ENCODE measurements around the gene UQCRC2. TPM values are rescaled to one million over a fixed set of nuclear protein-coding genes. Genes with fewer than 3 reads are reported as not detected.

The UQCRC2 gene
- total RNA-seq, 2 experiments from 2014 or later = 213 to 237 TPM

DNA sequence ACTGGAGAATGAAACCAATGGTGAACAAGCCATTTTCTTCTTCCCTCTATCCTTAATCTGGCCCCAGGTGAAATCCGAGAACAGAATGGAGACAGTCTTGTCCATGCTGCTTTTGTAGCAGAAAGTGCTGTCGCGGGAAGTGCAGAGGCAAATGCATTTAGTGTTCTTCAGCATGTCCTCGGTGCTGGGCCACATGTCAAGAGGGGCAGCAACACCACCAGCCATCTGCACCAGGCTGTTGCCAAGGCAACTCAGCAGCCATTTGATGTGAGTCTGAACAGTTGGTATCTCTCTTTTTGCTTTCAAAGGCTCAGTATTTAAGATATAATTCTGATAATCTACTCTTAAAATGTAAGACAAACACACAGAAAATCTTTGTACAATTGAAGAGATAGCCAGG lies 18.7 kb downstream of the UQCRC2 start:
- POLR2A ChIA-PET = no interaction called here
- CTCF ChIA-PET = no interaction called here

DNA sequence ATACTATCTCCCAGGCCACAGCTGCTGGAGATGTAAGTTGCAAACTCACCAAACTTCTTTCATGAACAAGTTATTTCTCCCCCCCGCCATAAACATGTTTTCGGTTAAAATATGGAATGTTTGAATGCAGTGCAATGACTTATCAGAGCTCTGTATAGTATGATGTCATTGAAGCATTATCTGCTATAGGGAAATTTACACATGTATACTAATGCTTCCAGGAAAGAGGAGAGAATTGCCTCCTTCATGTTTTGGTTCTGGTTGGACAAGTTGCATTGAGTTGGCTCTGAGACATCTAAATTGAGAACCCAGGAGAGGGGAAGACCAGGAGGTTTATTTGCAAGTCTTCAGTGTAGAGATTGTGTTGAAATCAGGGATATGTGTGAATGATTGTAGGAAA lies 20.8 kb downstream of the UQCRC2 start:
- CTCF ChIA-PET = interaction anchor here (0.8 kb wide), 1 partner anchor 34 kb away, joined by 3 read pairs; the partner anchor contains the start of gene MOSMO
- POLR2A ChIA-PET = no interaction called here

DNA sequence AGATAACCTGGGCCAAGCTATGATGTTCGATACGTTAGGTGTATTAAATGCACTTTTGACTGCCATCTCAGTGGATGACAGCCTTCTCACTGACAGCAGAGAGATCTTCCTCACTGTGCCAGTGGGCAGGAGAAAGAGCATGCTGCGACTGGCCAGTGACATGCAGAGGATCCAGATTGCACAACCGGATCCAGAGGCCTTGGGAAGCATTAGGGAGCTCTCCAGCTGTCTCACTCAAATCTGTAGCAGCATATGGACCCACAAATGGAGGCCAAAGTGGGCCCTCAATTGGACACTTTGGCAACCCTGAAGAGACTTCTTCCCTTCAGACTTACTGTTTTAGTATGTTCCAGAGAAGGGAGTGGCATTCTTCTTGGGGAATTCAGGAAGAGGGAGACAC lies 26.9 kb downstream of the UQCRC2 start:
- POLR2A ChIA-PET = no interaction called here
- CTCF ChIA-PET = interaction anchor here (0.7 kb wide), 1 partner anchor 18 kb away, joined by 3 read pairs; no protein-coding TSS in a partner anchor

DNA sequence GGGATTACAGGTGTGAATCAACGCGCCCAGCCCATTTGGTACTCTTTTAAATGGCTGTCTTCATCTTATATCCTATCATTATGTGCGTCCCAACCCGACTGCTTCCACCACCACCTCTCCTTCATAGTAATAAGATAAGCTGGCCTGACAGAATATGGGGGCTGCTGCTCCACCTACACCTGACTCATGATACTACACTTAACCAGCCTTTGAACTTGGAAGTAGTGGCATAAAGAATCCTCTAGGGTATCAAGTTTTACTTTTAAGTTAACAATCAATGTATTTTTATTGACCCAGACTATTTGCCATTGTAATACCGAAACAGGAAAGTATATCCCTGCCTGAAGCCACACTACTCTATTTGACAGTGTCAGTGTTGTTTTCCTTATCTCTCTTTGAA lies 28.9 kb downstream of the UQCRC2 start:
- POLR2A ChIA-PET = no interaction called here
- CTCF ChIA-PET = interaction anchor here (0.7 to 1.6 kb wide), 4 partner anchors 15 to 905 kb away, joined by 3 to 5 read pairs (median 3); no protein-coding TSS in a partner anchor

DNA sequence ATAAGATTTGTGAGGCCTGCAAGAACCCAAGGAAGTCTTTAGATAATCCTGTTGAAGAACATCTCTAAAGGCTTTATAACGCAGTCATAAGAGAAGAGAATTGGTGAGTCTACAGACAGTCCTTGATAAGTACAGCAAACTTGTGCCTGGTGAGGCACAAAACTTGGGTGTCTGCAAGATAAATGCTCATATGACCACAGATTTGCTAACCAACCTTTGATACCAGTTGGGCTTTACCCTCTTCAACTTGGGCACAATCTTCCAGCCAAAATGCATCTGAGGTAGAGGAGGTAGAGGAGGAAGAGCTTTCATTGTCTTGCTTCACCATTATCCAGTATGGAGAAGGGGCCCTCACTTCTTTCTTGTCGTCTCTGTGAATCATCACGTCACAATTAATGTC lies 30.9 kb downstream of the UQCRC2 start:
- POLR2A ChIA-PET = no interaction called here

DNA sequence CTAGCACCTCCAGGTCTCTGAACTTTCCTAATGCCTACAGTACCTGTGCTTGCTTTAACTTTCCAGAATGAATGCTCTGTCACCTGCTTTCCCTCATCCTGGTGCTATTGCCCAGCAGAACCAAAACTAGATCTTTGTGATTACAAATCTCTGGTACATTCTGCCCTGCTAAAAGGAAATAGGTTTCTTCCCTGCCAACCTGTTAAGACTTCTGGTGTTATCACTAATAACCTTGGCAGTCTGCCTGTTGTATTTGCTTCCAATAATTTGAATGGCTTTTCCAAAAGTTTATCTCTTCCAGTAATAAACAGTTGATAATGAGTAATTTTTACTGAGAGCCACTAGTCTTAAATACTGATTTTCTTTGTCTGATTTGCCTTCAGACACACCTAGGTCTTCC lies 32.4 kb downstream of the UQCRC2 start:
- CTCF ChIA-PET = no interaction called here

More for the DNA sequence above, 30.9 kb downstream of the UQCRC2 start:
- CTCF ChIA-PET = no interaction called here

DNA sequence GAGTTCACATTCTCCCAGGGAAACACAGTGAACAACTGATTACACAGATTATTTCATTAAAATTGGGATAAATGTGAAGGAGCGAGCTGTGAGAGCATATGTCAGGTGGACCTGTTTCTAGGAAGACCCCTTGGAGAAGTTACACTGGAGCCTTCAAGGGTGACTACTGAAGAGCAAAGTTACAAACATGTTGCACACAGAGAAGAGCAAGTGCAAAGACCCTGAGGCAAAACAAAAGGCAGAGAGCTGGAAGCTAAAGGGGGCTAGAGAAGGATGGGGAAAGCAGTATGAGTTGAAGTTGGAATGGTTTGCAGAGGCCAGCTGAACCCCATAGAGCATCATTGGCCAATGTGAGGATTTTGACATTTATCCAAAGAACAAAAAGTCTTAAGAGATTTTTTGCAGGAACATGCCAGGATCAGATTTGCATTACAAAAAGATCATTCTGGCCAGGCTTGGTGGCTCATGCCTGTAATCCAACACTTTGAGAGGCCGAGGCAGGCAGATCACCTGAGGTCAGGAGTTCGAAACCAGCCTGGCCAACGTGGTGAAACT lies 33.6 kb downstream of the UQCRC2 start:
- POLR2A ChIA-PET = no interaction called here
- CTCF ChIA-PET = no interaction called here

More for the DNA sequence above, 32.4 kb downstream of the UQCRC2 start:
- POLR2A ChIA-PET = no interaction called here

DNA sequence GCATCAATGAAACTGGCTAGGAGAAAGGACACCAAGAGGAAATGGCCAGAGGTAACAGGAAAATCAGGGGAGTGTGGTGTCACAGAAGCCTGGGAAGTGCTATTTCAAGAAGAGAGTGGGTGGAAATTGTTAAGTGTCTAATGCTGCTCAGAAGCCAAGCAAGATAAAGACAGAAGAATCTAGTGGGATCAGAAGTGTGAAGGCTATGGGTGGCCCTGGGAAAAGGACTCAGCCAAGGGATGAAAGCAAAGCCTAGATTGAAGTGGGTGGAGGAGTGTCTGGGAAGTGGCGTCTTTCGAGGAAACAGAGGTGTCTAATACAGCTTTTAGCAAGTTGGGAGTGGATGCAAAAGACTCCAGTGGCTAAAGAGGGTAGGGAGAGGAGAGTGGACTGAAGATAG lies 34.3 kb downstream of the UQCRC2 start:
- ChIA-PET CTCF (no interaction called here), POLR2A (no interaction called here)

DNA sequence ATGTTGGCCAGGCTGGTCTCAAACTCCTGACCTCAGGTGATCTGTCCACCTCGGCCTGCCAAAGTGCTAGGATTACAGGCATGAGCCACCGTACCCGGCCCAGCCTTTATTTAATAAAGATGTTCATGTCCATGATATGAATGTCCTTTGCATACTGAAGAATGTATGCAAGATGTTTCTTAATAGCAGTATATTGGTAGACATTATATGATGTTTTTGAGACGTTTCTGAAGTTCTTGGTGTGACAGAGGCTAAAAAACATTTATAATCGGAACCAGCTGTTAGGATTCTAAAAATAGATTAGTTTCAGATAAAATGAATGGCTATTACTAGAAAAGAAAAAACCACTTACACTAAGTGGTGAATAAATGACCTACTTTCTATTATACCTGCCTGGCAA lies 36.0 kb downstream of the UQCRC2 start:
- ChIA-PET POLR2A (no interaction called here), CTCF (interaction anchor here (1.1 kb wide), 2 partner anchors 29 to 89 kb away, joined by 3 to 5 read pairs; no protein-coding TSS in a partner anchor)

DNA sequence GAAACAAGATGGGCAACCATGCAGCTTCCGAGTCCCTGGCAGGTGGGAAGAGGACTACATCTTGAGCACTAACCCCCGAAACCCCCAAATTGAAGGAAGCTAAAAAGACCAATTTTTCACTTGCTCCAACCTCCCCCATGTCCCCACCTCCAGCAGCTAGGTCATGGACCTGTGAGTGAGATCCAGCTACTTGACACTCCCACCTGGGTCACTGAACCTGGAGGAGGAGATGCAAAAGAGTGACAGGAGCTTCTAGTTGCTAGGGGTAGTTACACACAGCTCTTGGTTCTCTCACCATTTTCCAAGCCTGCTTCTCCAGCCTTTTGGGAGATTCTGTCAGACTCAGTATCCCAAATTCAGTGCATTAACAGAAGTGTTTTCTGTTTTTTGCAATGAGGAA lies 36.6 kb downstream of the UQCRC2 start:
- CTCF ChIA-PET = interaction anchor here (0.5 to 1.3 kb wide), 7 partner anchors 9 to 302 kb away, joined by 3 to 5 read pairs (median 3); no protein-coding TSS in a partner anchor
- POLR2A ChIA-PET = no interaction called here

DNA sequence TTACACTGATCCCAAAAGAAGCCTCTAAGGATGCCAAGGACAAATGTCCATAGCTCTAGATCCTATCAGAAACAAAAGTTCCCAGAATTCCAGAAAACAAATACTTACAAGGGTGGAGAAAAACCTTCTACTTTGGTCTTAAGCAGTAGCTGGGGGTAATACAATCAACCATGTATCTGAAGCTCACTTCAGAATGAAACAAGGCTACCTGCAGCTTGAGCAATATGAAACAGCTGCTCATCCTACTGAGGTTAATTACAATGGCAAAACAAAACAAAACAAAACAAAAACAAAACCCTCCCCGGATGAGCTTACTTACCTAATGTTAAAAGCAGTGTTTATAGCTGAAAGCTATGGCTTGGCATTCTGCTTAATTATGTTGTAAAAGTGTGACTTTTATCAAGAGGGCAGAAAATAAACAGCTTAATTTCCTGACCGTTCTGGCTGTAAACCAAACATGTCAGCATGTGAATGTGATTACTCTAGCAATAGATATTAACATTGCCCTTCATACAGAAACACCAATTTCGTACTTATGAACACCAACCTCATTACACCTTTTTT lies 37.3 kb downstream of the UQCRC2 start:
- POLR2A ChIA-PET = no interaction called here
- CTCF ChIA-PET = interaction anchor here (0.7 to 1.3 kb wide), 3 partner anchors 8 to 198 kb away, joined by 3 to 5 read pairs (median 4); no protein-coding TSS in a partner anchor

DNA sequence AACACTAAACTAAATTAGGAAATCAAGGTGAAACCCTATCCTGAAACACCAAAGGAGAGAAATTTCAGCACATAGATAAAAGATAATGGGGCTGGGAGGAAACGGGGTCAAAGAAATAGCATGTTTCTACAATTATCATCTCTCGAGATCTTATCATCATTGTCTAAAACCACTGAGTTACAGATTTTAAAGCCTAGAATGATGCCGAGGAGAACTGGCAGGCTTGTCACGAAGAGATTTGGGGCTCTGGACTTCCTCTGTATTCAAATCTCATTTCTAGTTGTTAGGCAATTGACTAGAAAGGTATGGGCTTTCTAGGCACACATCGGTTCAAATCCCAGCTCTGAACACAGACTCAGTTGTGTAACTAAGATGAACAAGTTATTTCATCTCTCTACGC lies 38.5 kb downstream of the UQCRC2 start:
- CTCF ChIA-PET = interaction anchor here (0.7 to 1.8 kb wide), 3 partner anchors 17 to 195 kb away, joined by 3 to 6 read pairs (median 4); partner anchors contain the start of gene MOSMO
- POLR2A ChIA-PET = no interaction called here

DNA sequence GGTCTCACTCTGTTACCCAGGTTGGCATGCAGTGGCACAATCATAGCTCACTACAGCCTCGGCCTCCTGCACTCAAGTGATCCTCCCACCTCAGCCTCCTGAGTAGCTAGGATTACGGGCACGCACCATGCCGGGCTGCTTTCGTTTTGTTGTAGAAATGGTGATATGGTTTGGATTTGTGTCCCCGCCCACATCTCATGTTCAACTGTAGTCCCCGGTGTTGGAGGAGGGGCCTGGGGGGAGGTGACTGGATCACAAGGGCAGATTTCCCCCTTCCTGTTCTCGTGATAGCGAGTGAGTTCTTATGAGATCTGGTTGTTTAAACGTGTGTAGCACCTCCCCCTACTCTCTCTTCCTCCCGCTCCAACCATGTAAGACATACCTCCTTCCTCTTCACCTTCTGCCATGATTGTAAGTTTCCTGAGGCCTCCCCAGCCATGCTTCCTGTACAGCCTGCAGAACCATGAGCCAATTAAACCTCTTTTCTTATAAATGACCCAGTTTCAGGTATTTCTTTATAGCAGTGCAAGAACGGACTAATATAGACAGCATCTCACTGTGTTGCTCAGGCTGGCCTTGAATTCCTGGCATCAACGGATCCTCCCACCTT lies 41.8 kb downstream of the UQCRC2 start:
- ChIA-PET CTCF (interaction anchor here (0.8 kb wide), 1 partner anchor 83 kb away, joined by 3 read pairs; no protein-coding TSS in a partner anchor), POLR2A (no interaction called here)

DNA sequence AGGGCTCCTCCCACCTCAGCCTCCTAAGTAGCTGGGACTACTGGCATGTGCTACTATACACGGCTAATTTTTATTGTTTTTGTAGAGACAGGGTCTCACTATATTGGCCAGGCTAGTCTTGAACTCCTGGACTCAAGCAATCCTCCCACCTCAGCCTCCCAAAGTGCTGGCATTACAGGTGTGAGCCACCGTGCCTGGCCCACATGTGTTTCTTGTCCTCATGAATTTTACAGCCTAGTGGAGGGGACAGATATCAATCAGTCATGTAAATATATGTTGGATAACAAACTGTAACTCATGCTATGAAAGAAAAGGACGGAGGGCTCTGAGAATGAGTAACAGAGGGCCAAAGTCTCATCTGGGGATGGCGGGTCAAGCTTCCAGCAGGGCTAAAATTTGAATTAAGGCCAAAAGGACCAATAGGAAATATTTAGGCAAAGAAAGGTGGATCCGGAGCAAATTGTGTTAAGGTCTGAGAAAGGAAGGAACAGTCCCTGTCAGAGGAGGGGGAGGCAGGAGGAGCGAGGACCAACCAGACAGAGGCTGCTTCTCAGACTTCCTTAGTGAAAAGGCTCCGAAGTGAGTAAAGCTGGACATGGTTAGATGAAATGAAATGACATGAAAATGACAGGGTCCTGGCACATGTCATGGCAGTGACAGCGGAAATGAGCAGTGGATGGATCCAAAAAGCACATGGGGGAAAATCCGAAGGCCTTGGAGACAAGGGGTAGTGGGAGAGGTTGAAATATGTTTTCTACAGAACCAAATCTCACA lies 43.9 kb downstream of the UQCRC2 start:
- CTCF ChIA-PET = interaction anchor here (0.8 to 1.2 kb wide), 3 partner anchors 17 to 192 kb away, joined by 3 read pairs; no protein-coding TSS in a partner anchor
- POLR2A ChIA-PET = no interaction called here

DNA sequence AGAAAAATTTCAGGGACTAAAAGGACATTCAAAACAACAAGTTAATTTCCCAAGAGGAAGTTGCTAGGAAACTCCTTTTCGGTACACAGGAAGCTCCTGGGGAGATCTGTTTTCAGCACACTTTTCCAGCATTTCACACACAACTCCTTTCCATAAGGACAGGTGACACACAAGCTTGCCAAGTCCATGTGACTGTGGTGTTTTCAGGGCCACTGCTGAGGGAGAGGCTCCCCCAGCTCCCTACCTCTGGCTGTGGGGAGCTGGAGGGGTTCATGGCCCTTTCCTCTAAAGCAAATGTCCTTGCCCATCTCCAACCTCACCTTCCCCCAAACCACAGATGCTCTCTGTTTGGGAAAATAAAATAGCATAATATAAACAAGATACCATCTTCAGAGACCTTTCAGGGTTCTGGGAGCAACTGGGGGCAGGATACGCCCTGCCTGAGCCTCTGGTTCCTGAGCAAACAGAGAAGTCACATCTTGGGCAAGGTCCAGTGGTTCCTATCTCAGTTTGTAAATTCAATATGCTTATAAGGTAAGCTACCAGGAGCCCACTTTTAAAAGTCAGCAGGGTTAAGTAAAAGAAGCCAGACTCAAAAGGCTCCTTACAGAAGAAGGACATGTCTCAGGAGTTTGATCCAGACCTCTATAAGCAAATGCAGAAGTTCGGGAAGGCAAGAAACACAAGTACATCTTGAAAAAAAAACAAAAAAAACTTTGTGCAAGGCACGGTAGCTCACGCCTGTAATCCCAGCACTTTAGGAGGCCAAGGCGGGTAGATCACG lies 44.7 kb downstream of the UQCRC2 start:
- CTCF ChIA-PET = interaction anchor here (0.7 to 3.5 kb wide), 7 partner anchors 8 to 191 kb away, joined by 3 to 30 read pairs (median 3); no protein-coding TSS in a partner anchor
- POLR2A ChIA-PET = no interaction called here

DNA sequence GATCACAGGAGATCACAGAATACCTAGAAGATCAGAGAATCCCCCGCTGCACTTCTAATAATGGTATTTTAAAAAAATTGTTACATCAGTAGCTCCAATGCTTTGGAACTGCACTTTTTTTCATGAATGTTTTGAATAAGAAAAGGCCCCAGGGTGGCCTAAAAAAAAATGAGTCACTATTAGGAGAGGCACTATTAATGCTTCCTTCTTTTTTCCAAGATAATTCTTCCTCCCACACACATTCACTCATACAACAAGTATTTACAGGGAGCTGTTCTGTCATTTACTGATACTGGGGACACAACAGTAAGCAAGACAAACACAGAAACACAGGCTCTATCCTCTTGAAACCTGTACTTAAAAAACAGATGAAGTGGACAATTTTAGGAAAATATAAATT lies 48.4 kb downstream of the UQCRC2 start:
- ChIA-PET CTCF (interaction anchor here (0.7 to 2.0 kb wide), 12 partner anchors 11 to 299 kb away, joined by 3 to 21 read pairs (median 4); no protein-coding TSS in a partner anchor), POLR2A (no interaction called here)

DNA sequence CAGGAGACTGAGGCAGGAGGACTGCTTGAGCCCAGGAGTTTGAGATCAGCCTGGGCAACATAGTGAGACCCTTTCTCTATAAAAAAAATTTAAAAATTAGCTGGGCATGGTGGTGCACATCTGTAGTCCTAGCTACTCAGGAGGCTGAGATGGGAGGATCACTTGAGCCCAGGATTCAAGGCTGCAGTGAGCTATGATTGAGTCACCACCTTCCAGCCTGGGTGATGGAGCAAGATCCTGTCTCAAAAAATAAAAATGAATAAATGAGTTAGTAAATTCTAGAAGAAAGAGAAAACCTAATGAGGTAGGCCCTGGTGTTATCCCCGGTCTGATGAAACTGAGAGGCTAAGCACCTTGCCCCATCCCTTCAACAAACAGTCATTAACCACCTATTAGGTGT lies 48.9 kb downstream of the UQCRC2 start:
- ChIA-PET CTCF (interaction anchor here (0.7 to 2.0 kb wide), 12 partner anchors 10 to 298 kb away, joined by 3 to 21 read pairs (median 4); no protein-coding TSS in a partner anchor), POLR2A (interaction anchor here (0.7 kb wide), 1 partner anchor 51 kb away, joined by 4 read pairs; no protein-coding TSS in a partner anchor)

DNA sequence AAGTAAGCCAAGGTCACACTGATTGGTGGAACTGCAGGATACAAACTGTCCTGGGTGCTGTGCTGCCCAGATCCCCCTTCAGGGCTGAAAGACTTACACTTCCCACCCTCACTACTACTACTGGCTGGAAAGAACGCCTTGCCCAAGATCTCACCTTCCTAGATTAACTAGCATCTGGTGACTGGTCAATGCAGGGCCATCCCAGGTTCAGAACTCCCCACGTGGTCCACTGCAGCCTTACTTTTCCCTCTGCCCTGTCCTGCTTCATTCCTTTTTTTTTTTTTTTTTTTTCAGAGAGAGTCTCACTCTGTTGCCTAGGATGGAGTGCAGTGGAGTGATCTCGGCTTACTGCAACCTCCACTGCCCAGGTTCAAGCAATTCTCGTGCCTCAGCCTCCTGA lies 50.0 kb downstream of the UQCRC2 start:
- ChIA-PET POLR2A (no interaction called here), CTCF (interaction anchor here (0.7 kb wide), 1 partner anchor 61 kb away, joined by 4 read pairs; no protein-coding TSS in a partner anchor)

DNA sequence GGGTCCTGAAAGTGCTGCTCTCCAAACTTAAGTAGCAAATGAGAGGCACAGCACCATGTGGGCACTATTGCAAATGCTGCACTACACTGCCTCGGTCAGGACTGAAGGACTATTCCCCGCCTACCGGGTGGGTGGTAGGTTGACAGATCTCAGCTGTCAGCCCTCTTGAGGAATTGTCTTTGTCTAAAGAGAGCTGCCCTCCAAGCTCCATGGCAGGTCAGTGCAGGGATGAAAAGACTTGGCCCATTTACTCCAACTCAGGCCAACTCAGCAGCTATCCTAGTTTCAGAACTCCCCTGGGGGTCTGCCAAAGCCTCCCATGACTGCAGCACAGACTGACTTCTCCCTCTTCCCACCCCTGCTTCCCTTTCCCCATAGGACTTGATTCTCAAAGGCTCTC lies 51.2 kb downstream of the UQCRC2 start:
- ChIA-PET POLR2A (interaction anchor here (0.6 kb wide), 1 partner anchor 368 kb away, joined by 3 read pairs; no protein-coding TSS in a partner anchor), CTCF (interaction anchor here (2.1 to 9.1 kb wide), 2 partner anchors 74 to 184 kb away, joined by 9 to 61 read pairs; no protein-coding TSS in a partner anchor)

Measured in activated CD8-positive, alpha-beta memory T cell treated with anti-CD3 and anti-CD28 coated beads for 36 hours (primary cell).